Neuronal stem cell (in vitro differentiated cells): ENCODE results near the gene CLIP4.

ENCODE experiments used
- DNase-seq: peaks from one replicate; pipeline ENCODE4 v3.0.0-alpha.2; 2013; ENCODE audit warnings: low spot score
- H2AFZ ChIP-seq: one replicate; pipeline ENCODE4 v1.6.1; 2013; ENCODE audit warnings: mild to moderate bottlenecking, low read length, inconsistent platforms
- H2AK5ac ChIP-seq: 2 replicates; pipeline ENCODE4 v1.6.1; 2013; ENCODE audit warnings: low read depth, mild to moderate bottlenecking, inconsistent platforms, low read length, moderate library complexity, mixed read lengths
- H2BK120ac ChIP-seq: 2 replicates; pipeline ENCODE4 v1.6.1; 2013; ENCODE audit warnings: low read depth, mild to moderate bottlenecking, inconsistent platforms, low read length, moderate library complexity, mixed read lengths
- H2BK12ac ChIP-seq: one replicate; pipeline ENCODE4 v1.6.1; 2013; ENCODE audit warnings: low read length, inconsistent platforms
- H2BK15ac ChIP-seq: 2 replicates; pipeline ENCODE4 v1.6.1; 2013; ENCODE audit warnings: mild to moderate bottlenecking, low read length, inconsistent platforms, mixed read lengths
- H2BK5ac ChIP-seq: one replicate; pipeline ENCODE4 v1.6.1; 2013; ENCODE audit warnings: inconsistent platforms, mild to moderate bottlenecking, low read length, moderate library complexity
- H3K14ac ChIP-seq: one replicate; pipeline ENCODE4 v1.6.1; 2013; ENCODE audit warnings: low read length, inconsistent platforms
- H3K18ac ChIP-seq: 2 replicates; pipeline ENCODE4 v1.6.1; 2013; ENCODE audit warnings: low read length, inconsistent platforms
- H3K23ac ChIP-seq: 2 replicates; pipeline ENCODE4 v1.6.1; 2013; ENCODE audit warnings: low read depth, mild to moderate bottlenecking, mixed read lengths, low read length, inconsistent platforms; ENCODE audit not compliant: poor library complexity
- H3K27ac ChIP-seq: replicated peaks from 3 replicates; pipeline ENCODE4 v1.5.1; 2013; ENCODE audit warnings: low read length, inconsistent platforms
- H3K27me3 ChIP-seq, 3 experiments: 2 replicates each; pipeline ENCODE4 v1.6.1; 2013; ENCODE audit warnings: low read length in 3 of 3, mild to moderate bottlenecking in 2 of 3, inconsistent platforms in 1 of 3, low read depth in 1 of 3, mixed read lengths in 1 of 3, moderate library complexity in 1 of 3; ENCODE audit not compliant: control insufficient read depth in 3 of 3, insufficient read depth in 3 of 3
- H3K36me3 ChIP-seq, 2 donors: replicated peaks in 1 of 2; 2 replicates each; pipeline ENCODE4 v1.6.1; 2013; ENCODE audit warnings: low read length in 2 of 2; ENCODE audit not compliant: control insufficient read depth in 2 of 2, insufficient read depth in 2 of 2
- H3K4ac ChIP-seq: 2 replicates; pipeline ENCODE4 v1.6.1; 2013; ENCODE audit warnings: inconsistent platforms, mild to moderate bottlenecking, low read length, moderate library complexity
- H3K4me1 ChIP-seq, 2 donors: 1 replicate in 1 of 2; 2 replicates in 1 of 2; pipeline ENCODE4 v1.6.1; 2013; ENCODE audit warnings: low read length in 2 of 2, low read depth in 1 of 2; ENCODE audit not compliant: control insufficient read depth in 2 of 2, insufficient read depth in 1 of 2
- H3K4me2 ChIP-seq: one replicate; pipeline ENCODE4 v1.6.1; 2013; ENCODE audit warnings: mild to moderate bottlenecking, low read length, inconsistent platforms; ENCODE audit not compliant: insufficient read depth, poor library complexity, severe bottlenecking
- H3K4me3 ChIP-seq, 2 donors: 2 replicates each; pipeline ENCODE4 v1.5.1; 2013; ENCODE audit warnings: low read length in 2 of 2, mild to moderate bottlenecking in 2 of 2, inconsistent platforms in 1 of 2, moderate library complexity in 1 of 2
- H3K79me1 ChIP-seq: one replicate; pipeline ENCODE4 v1.6.1; 2013; ENCODE audit warnings: low read depth, mild to moderate bottlenecking, inconsistent platforms, low read length, moderate library complexity
- H3K9ac ChIP-seq: one replicate; pipeline ENCODE4 v1.6.1; 2013; ENCODE audit warnings: mild to moderate bottlenecking, low read depth, low read length, inconsistent platforms; ENCODE audit not compliant: poor library complexity
- H3K9me3 ChIP-seq, 2 donors: replicated peaks in 1 of 2; 2 replicates each; pipeline versions ENCODE3 to v1.6.1; 2013; ENCODE audit warnings: low read length in 2 of 2, mild to moderate bottlenecking in 2 of 2, inconsistent platforms in 1 of 2, low read depth in 1 of 2, mixed read lengths in 1 of 2, moderate library complexity in 1 of 2; ENCODE audit not compliant: control insufficient read depth in 2 of 2, insufficient read depth in 1 of 2
- H4K8ac ChIP-seq: one replicate; pipeline ENCODE4 v1.6.1; 2013; ENCODE audit warnings: low read depth, mild to moderate bottlenecking, inconsistent platforms, low read length, moderate library complexity
- H4K91ac ChIP-seq: one replicate; pipeline ENCODE4 v1.6.1; 2013; ENCODE audit warnings: low read length, low read depth, mild to moderate bottlenecking, inconsistent platforms; ENCODE audit not compliant: poor library complexity
- WGBS, 2 donors: extraction: QIAGEN DNeasy Blood & Tissue Kit; methylation state at CpG; one replicate each; pipeline ENCODE4 v1.1.7; 2013; ENCODE audit warnings: missing lambda C conversion rate in 2 of 2, mixed read lengths in 1 of 2; ENCODE audit not compliant: insufficient read length in 2 of 2, insufficient replicate concordance in 1 of 2; ENCODE audit errors: extremely low coverage in 2 of 2; 5-methylcytosine and 5-hydroxymethylcytosine counted together

The CLIP4 gene

GRCh38 chr2:29227935-29228675, 112.9 kb downstream of the CLIP4 start:
- Histone ChIP-seq H2BK5ac (no peak overlapping the region), H3K27me3 (no peaks in the 10 kb centered on the region), H3K4me3 (no peak overlapping the region), H3K23ac (peak overlapping the region; percentile 31), H3K9me3 (no peaks in the 10 kb centered on the region), H3K79me1 (no peaks in the 10 kb centered on the region), H3K4ac (no peak overlapping the region), H3K36me3 (peaks cover 0 to 14% of the 10 kb centered on the region in 2 donors), H3K4me1 (no peaks in the 10 kb centered on the region), H2BK120ac (no peak overlapping the region), H3K14ac (peak overlapping the region; percentile 50), H2AFZ (no peak overlapping the region), H3K9ac (no peak overlapping the region), H3K18ac (peak overlapping the region; percentile 58), H4K91ac (no peak overlapping the region), H2BK15ac (peak overlapping the region; percentile 19), H2AK5ac (no peak overlapping the region), H2BK12ac (no peak overlapping the region), H4K8ac (no peak overlapping the region), H3K4me2 (no peak overlapping the region), H3K27ac (no peak overlapping the region)
- DNase-seq: no peak
- no CpG with 5 or more reads among the region's 15 CpGs for WGBS, 2 donors

GRCh38 chr2:29228947-29229346, 113.7 kb downstream of the CLIP4 start:
- Histone ChIP-seq H2AFZ (no peak overlapping the region), H3K4me1 (peaks cover 0 to 3% of the 10 kb centered on the region in 2 donors), H3K27ac (no peak overlapping the region), H3K9me3 (no peaks in the 10 kb centered on the region), H3K4me2 (no peak overlapping the region), H2BK120ac (no peak overlapping the region), H2AK5ac (peak overlapping the region; percentile 8), H3K4ac (no peak overlapping the region), H4K91ac (no peak overlapping the region), H2BK12ac (no peak overlapping the region), H2BK15ac (no peak overlapping the region), H3K4me3 (no peak overlapping the region), H3K27me3 (no peaks in the 10 kb centered on the region), H3K36me3 (peaks cover 0 to 17% of the 10 kb centered on the region in 2 donors), H3K18ac (peak overlapping the region; percentile 35), H3K9ac (no peak overlapping the region), H3K14ac (no peak overlapping the region), H4K8ac (no peak overlapping the region), H2BK5ac (no peak overlapping the region), H3K23ac (peak overlapping the region; percentile 8), H3K79me1 (no peaks in the 10 kb centered on the region)
- DNase-seq: no peak
- no CpG with 5 or more reads among the region's 9 CpGs for WGBS, 2 donors

GRCh38 chr2:29229640-29230039, 114.4 kb downstream of the CLIP4 start:
- H2BK5ac ChIP-seq: no peak overlapping the region
- no peak overlapping the region for H2BK120ac ChIP-seq
- no peaks in the 10 kb centered on the region for H3K9me3 ChIP-seq
- peak overlapping the region; percentile 35 for H3K18ac ChIP-seq
- no peak overlapping the region for H3K4me2 ChIP-seq
- H3K4me3 ChIP-seq: no peak overlapping the region
- H3K14ac ChIP-seq: no peak overlapping the region
- H2AFZ ChIP-seq: no peak overlapping the region
- no peak overlapping the region for H4K91ac ChIP-seq
- H3K23ac ChIP-seq: no peak overlapping the region
- H3K27ac ChIP-seq: no peak overlapping the region
- H3K4ac ChIP-seq: no peak overlapping the region
- H2AK5ac ChIP-seq: peak overlapping the region; percentile 32
- no CpG with 5 or more reads among the region's 9 CpGs for WGBS, 2 donors
- peaks cover 0 to 17% of the 10 kb centered on the region in 2 donors for H3K36me3 ChIP-seq
- peaks cover 0 to 3% of the 10 kb centered on the region in 2 donors for H3K4me1 ChIP-seq
- DNase-seq: no peak
- H3K27me3 ChIP-seq: no peaks in the 10 kb centered on the region
- H4K8ac ChIP-seq: no peak overlapping the region
- H2BK15ac ChIP-seq: no peak overlapping the region
- H3K9ac ChIP-seq: peak overlapping the region; percentile 30
- no peak overlapping the region for H2BK12ac ChIP-seq
- no peaks in the 10 kb centered on the region for H3K79me1 ChIP-seq

- no peak overlapping the region for H4K91ac ChIP-seq
- peaks cover 0 to 3% of the 10 kb centered on the region in 2 donors for H3K4me1 ChIP-seq
- H3K4me2 ChIP-seq: no peak overlapping the region
- no peak overlapping the region for H2BK12ac ChIP-seq
- H3K36me3 ChIP-seq: peaks cover 0 to 17% of the 10 kb centered on the region in 2 donors
- no peak overlapping the region for H2AFZ ChIP-seq
- DNase-seq: no peak
- no peak overlapping the region for H2BK15ac ChIP-seq
- H3K27me3 ChIP-seq: no peaks in the 10 kb centered on the region
- H4K8ac ChIP-seq: no peak overlapping the region
- no peak overlapping the region for H3K27ac ChIP-seq
- H3K9ac ChIP-seq: no peak overlapping the region
- no peak overlapping the region for H2BK5ac ChIP-seq
- H3K18ac ChIP-seq: no peak overlapping the region
- H3K79me1 ChIP-seq: no peaks in the 10 kb centered on the region
- H3K14ac ChIP-seq: no peak overlapping the region
- no peak overlapping the region for H2AK5ac ChIP-seq
- no CpG with 5 or more reads among the region's 14 CpGs for WGBS, 2 donors
- H3K4me3 ChIP-seq: no peak overlapping the region
- no peaks in the 10 kb centered on the region for H3K9me3 ChIP-seq
- H3K23ac ChIP-seq: no peak overlapping the region
- no peak overlapping the region for H3K4ac ChIP-seq
- no peak overlapping the region for H2BK120ac ChIP-seq
Observed at GRCh38 chr2:29232041-29232440, 116.8 kb downstream of the CLIP4 start.
